ENCODE results near the gene RAB40B.

The RAB40B gene, protein sequence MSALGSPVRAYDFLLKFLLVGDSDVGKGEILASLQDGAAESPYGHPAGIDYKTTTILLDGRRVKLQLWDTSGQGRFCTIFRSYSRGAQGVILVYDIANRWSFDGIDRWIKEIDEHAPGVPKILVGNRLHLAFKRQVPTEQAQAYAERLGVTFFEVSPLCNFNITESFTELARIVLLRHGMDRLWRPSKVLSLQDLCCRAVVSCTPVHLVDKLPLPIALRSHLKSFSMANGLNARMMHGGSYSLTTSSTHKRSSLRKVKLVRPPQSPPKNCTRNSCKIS

DNA sequence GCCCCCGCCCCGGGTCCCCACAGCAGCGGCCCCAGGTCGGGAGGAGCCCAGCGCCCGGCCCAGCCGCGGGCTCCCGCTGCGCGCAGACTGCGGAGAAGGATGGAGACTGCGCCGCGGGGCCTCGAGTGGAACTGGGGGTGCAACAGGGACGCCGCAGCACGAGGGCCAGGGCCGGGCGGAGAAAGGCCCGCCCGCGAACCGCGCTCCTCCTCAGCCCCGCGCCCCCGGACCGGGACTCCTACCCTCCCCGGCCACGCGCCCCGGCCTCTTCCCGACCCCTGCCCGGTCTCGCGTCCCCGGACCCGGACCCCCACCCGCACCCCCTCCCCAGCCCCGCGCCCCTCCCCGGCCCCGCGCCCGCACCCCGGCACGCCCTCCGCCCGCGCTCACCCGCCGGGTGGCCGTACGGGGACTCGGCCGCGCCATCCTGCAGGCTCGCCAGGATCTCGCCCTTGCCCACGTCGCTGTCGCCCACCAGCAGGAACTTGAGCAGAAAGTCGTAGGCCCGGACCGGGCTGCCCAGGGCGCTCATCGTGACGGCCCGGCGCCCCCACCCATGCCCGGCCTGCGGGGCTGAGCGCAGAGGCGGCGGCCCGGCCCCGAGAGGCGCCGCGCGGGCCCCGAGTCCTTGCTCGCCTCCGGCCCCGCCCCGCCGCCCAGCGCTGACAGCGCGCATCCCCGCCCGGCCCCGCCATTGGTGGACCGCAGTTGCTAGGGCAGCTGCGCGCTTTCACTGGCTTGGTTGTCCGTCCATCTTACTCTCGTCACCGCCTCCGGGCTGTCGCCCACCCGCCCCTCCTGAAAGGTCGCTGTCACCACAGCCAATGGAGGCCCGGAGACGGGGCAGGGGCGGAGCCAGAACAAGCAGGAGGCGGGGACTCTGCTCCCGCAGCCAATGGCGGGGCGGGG, at the start of gene RAB40B:
Gene RAB40B (minus strand): TSS at position 634 of the 909 bp plus-strand sequence. CDS start 102 bp downstream, at position 532.
- POLR2A ChIA-PET = interaction anchor here (0.7 to 1.2 kb wide), 2 partner anchors 10 to 59 kb away, joined by 3 to 5 read pairs; no protein-coding TSS in a partner anchor
- TF ChIP-seq, protein P1, sequence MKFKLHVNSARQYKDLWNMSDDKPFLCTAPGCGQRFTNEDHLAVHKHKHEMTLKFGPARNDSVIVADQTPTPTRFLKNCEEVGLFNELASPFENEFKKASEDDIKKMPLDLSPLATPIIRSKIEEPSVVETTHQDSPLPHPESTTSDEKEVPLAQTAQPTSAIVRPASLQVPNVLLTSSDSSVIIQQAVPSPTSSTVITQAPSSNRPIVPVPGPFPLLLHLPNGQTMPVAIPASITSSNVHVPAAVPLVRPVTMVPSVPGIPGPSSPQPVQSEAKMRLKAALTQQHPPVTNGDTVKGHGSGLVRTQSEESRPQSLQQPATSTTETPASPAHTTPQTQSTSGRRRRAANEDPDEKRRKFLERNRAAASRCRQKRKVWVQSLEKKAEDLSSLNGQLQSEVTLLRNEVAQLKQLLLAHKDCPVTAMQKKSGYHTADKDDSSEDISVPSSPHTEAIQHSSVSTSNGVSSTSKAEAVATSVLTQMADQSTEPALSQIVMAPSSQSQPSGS (tag by site-specific recombination; IDR thresholded peaks at IDR 0.05; ENCODE audit: low read depth) = no peak
- TF ChIP-seq, protein P2, sequence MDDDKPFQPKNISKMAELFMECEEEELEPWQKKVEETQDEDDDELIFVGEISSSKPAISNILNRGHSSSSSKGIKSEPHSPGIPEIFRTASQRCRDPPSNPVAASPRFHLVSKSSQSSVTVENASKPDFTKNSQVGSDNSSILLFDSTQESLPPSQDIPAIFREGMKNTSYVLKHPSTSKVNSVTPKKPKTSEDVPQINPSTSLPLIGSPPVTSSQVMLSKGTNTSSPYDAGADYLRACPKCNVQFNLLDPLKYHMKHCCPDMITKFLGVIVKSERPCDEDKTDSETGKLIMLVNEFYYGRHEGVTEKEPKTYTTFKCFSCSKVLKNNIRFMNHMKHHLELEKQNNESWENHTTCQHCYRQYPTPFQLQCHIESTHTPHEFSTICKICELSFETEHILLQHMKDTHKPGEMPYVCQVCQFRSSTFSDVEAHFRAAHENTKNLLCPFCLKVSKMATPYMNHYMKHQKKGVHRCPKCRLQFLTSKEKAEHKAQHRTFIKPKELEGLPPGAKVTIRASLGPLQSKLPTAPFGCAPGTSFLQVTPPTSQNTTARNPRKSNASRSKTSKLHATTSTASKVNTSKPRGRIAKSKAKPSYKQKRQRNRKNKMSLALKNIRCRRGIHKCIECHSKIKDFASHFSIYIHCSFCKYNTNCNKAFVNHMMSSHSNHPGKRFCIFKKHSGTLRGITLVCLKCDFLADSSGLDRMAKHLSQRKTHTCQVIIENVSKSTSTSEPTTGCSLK (tag by site-specific recombination; IDR thresholded peaks at IDR 0.05) = no peak
- TF ChIP-seq ZNF624 (tag by site-specific recombination; IDR thresholded peaks at IDR 0.05) (no peak), SCRT2 (tag by site-specific recombination; IDR thresholded peaks at IDR 0.05) (no peak), SP3 (tag by site-specific recombination; IDR thresholded peaks at IDR 0.05) (peak; percentile 90), KLF9 (tag by site-specific recombination; IDR thresholded peaks at IDR 0.05; ENCODE audit: low read depth) (0 out of 2 replicates have a peak, but pooled peaks have one; percentile 13), ZNF561 (tag by site-specific recombination; IDR thresholded peaks at IDR 0.05; ENCODE audit: borderline replicate concordance) (0 out of 2 replicates have a peak, but pooled peaks have one; percentile 39), SP2 (tag by site-specific recombination; IDR thresholded peaks at IDR 0.05) (peak; percentile 97), SP7 (tag by site-specific recombination; IDR thresholded peaks at IDR 0.05) (no peak), KLF8 (tag by site-specific recombination; IDR thresholded peaks at IDR 0.05) (peak; percentile 95), ZSCAN30 (tag by site-specific recombination; IDR thresholded peaks at IDR 0.05) (peak; percentile 17; the same call in 1 of the 2 replicates), ZIC2 (tag by site-specific recombination; IDR thresholded peaks at IDR 0.05) (peak; percentile 51; the same call in 1 of the 2 replicates), KLF1 (tag by site-specific recombination; IDR thresholded peaks at IDR 0.05) (no peak), ZNF2 (tag by site-specific recombination; IDR thresholded peaks at IDR 0.05) (no peak), ZFHX2 (tag by site-specific recombination; conservative IDR thresholded peaks at IDR 0.05) (peak; percentile 80), ZBTB8A (tag by site-specific recombination; IDR thresholded peaks at IDR 0.05) (peak; percentile 78), EGR2 (tag by site-specific recombination; IDR thresholded peaks at IDR 0.05; ENCODE audit: low read depth) (peak; percentile 34; the same call in 1 of the 2 replicates), OVOL3 (tag by site-specific recombination; IDR thresholded peaks at IDR 0.05) (no peak)
- TF ChIP-seq, protein P3, sequence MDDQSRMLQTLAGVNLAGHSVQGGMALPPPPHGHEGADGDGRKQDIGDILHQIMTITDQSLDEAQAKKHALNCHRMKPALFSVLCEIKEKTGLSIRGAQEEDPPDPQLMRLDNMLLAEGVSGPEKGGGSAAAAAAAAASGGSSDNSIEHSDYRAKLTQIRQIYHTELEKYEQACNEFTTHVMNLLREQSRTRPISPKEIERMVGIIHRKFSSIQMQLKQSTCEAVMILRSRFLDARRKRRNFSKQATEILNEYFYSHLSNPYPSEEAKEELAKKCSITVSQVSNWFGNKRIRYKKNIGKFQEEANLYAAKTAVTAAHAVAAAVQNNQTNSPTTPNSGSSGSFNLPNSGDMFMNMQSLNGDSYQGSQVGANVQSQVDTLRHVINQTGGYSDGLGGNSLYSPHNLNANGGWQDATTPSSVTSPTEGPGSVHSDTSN (CRISPR knock-in tag; IDR thresholded peaks at IDR 0.05) = peak; percentile 96
- TF ChIP-seq, protein P4, sequence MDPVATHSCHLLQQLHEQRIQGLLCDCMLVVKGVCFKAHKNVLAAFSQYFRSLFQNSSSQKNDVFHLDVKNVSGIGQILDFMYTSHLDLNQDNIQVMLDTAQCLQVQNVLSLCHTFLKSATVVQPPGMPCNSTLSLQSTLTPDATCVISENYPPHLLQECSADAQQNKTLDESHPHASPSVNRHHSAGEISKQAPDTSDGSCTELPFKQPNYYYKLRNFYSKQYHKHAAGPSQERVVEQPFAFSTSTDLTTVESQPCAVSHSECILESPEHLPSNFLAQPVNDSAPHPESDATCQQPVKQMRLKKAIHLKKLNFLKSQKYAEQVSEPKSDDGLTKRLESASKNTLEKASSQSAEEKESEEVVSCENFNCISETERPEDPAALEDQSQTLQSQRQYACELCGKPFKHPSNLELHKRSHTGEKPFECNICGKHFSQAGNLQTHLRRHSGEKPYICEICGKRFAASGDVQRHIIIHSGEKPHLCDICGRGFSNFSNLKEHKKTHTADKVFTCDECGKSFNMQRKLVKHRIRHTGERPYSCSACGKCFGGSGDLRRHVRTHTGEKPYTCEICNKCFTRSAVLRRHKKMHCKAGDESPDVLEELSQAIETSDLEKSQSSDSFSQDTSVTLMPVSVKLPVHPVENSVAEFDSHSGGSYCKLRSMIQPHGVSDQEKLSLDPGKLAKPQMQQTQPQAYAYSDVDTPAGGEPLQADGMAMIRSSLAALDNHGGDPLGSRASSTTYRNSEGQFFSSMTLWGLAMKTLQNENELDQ (tag by site-specific recombination; IDR thresholded peaks at IDR 0.05; ENCODE audit: low read depth) = no peak
- TF ChIP-seq, protein P5, sequence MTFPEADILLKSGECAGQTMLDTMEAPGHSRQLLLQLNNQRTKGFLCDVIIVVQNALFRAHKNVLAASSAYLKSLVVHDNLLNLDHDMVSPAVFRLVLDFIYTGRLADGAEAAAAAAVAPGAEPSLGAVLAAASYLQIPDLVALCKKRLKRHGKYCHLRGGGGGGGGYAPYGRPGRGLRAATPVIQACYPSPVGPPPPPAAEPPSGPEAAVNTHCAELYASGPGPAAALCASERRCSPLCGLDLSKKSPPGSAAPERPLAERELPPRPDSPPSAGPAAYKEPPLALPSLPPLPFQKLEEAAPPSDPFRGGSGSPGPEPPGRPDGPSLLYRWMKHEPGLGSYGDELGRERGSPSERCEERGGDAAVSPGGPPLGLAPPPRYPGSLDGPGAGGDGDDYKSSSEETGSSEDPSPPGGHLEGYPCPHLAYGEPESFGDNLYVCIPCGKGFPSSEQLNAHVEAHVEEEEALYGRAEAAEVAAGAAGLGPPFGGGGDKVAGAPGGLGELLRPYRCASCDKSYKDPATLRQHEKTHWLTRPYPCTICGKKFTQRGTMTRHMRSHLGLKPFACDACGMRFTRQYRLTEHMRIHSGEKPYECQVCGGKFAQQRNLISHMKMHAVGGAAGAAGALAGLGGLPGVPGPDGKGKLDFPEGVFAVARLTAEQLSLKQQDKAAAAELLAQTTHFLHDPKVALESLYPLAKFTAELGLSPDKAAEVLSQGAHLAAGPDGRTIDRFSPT (tag by site-specific recombination; IDR thresholded peaks at IDR 0.05) = no peak
- TF ChIP-seq, protein P6, sequence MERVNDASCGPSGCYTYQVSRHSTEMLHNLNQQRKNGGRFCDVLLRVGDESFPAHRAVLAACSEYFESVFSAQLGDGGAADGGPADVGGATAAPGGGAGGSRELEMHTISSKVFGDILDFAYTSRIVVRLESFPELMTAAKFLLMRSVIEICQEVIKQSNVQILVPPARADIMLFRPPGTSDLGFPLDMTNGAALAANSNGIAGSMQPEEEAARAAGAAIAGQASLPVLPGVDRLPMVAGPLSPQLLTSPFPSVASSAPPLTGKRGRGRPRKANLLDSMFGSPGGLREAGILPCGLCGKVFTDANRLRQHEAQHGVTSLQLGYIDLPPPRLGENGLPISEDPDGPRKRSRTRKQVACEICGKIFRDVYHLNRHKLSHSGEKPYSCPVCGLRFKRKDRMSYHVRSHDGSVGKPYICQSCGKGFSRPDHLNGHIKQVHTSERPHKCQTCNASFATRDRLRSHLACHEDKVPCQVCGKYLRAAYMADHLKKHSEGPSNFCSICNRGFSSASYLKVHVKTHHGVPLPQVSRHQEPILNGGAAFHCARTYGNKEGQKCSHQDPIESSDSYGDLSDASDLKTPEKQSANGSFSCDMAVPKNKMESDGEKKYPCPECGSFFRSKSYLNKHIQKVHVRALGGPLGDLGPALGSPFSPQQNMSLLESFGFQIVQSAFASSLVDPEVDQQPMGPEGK (tag by site-specific recombination; IDR thresholded peaks at IDR 0.05) = no peak

More for the DNA sequence above, at the start of gene RAB40B:
- Histone ChIP-seq H3K4me1 (ENCODE audit: control insufficient read depth, insufficient read depth, low read length) (no peaks in the 10 kb centered on the region; the same call in 1 of the 2 replicates), H3K27ac (ENCODE audit: extremely low read depth, low read depth, low read length) (no peak within 1 kb of the TSS; the same call in 1 of the 2 replicates), H3K9me3 (ENCODE audit: control insufficient read depth, insufficient read depth, low read depth, low read length) (no peaks in the 10 kb centered on the region), H3K4me3 (ENCODE audit: low read depth, low read length) (peak within 1 kb of the TSS; percentile 76), H3K36me3 (ENCODE audit: control insufficient read depth in 2 of 2, insufficient read depth in 1 of 2, low read length in 2 of 2) (peaks cover 0 to 9% of the 10 kb centered on the region in 2 experiments; a peak in 2 of 3 replicates)
- CTCF ChIA-PET = interaction anchor here (0.7 kb wide), 1 partner anchor 241 kb away, joined by 3 read pairs; no protein-coding TSS in a partner anchor
